GM18517 (cell line): ENCODE measurements around the gene LRWD1.
A peak's percentile ranks its signal among the peaks of the same experiment; 100 is the strongest.
"Not testable (repeated sequence)": the region's sequence is repeated elsewhere in the genome, so short reads cannot be mapped to it uniquely, and the experiment has no call there.

Experiments
- ATAC-seq: cut with Tn5 transposase; IDR thresholded peaks from one replicate; pipeline ENCODE4 v1.9.1; 2021; ENCODE audit warnings: mild to moderate bottlenecking, moderate library complexity; ENCODE audit not compliant: unreplicated experiment

LRWD1 gene

GRCh38 chr7:102467581-102468477 is 3.0 kb downstream of the LRWD1 start:
- no peak for ATAC-seq

GRCh38 chr7:102468478-102469350 is 3.9 kb downstream of the LRWD1 start:
- no peak for ATAC-seq

- ATAC-seq: no peak
Measured at GRCh38 chr7:102469351-102469971, 4.7 kb downstream of the LRWD1 start.

- no peak for ATAC-seq
Measured at GRCh38 chr7:102469972-102470825, 5.4 kb downstream of the LRWD1 start.

- ATAC-seq: no peak
Measured at GRCh38 chr7:102471791-102472125, 7.0 kb downstream of the LRWD1 start.

GRCh38 chr7:102472126-102473041 is 7.6 kb downstream of the LRWD1 start:
- no peak for ATAC-seq

- no peak for ATAC-seq
Measured at GRCh38 chr7:102473271-102473991, 8.6 kb downstream of the LRWD1 start.

- not testable (repeated sequence) for ATAC-seq
Measured at GRCh38 chr7:102474116-102474515, 9.3 kb downstream of the LRWD1 start.

GRCh38 chr7:102474736-102475435 is 10.1 kb downstream of the LRWD1 start:
- ATAC-seq: not testable (repeated sequence)

GRCh38 chr7:102478314-102479208 is 13.8 kb downstream of the LRWD1 start, which contains the start of gene POLR2J:
POLR2J (minus strand) TSS chr7:102478922; CDS start chr7:102478860, 62 bp downstream.
- ATAC-seq: peak; percentile 63

GRCh38 chr7:102479209-102479584 is 14.4 kb downstream of the LRWD1 start:
- peak; percentile 49 for ATAC-seq

- ATAC-seq: not testable (repeated sequence)
Measured at GRCh38 chr7:102479982-102480637, 15.3 kb downstream of the LRWD1 start.

- not testable (repeated sequence) for ATAC-seq
Measured at GRCh38 chr7:102481962-102482361, 17.2 kb downstream of the LRWD1 start.

GRCh38 chr7:102484317-102484716 is 19.5 kb downstream of the LRWD1 start:
- ATAC-seq: not testable (repeated sequence)

GRCh38 chr7:102490529-102491075 is 25.8 kb downstream of the LRWD1 start:
- not testable (repeated sequence) for ATAC-seq
